A673 (cell line): Measurements from ENCODE around the gene LINC01488. TPM values are rescaled to one million over a fixed set of nuclear protein-coding genes. Genes with fewer than 3 reads are reported as not detected.

Experiments used
- BruUV-seq: library from RNA; stranded (reverse); fragments of 400-500 nt; replicated peaks from 2 replicates; lab custom pipeline; 2021; lab: Mats Ljungman, UMichigan
- CTCF ChIA-PET: fragments of 300-600 bp; sonication (Branson Sonifier 250); formaldehyde crosslinking; loops from one replicate; lab custom pipeline; 2022; ENCODE audit warnings: antibody characterized with exemption; lab: Charles Lee
- POLR2A ChIA-PET: fragments of 300-600 bp; sonication (Branson Sonifier 250); formaldehyde crosslinking; loops from one replicate; lab custom pipeline; 2022; ENCODE audit warnings: antibody characterized with exemption; ENCODE audit not compliant: low non-redundant PET; lab: Charles Lee
- DNase-seq: peaks from one replicate; pipeline ENCODE4 v3.0.0-alpha.2; 2015; ENCODE audit warnings: low spot score
- H3K27ac ChIP-seq: fragments of 200-600 bp; sonication (generic); 2 replicates; pipeline ENCODE4 v1.5.1; 2016; ENCODE audit warnings: mixed run types, low read depth, mild to moderate bottlenecking, mixed read lengths, antibody characterized with exemption, low read length; ENCODE audit not compliant: poor library complexity, severe bottlenecking
- H3K27me3 ChIP-seq: fragments of 200-600 bp; sonication (generic); replicated peaks from 2 replicates; pipeline ENCODE4 v1.6.1; 2017; ENCODE audit warnings: mixed run types, low read depth, mild to moderate bottlenecking, mixed read lengths, antibody characterized with exemption, low read length; ENCODE audit not compliant: insufficient read depth, poor library complexity
- H3K36me3 ChIP-seq: fragments of 200-600 bp; sonication (generic); 2 replicates; pipeline ENCODE4 v1.6.1; 2016; ENCODE audit warnings: mixed run types, mild to moderate bottlenecking, mixed read lengths, antibody characterized with exemption, low read length; ENCODE audit not compliant: insufficient read depth, poor library complexity, severe bottlenecking
- H3K4me1 ChIP-seq: fragments of 200-600 bp; sonication (generic); 2 replicates; pipeline ENCODE4 v1.6.1; 2017; ENCODE audit warnings: mixed run types, mild to moderate bottlenecking, mixed read lengths, antibody characterized with exemption, low read length; ENCODE audit not compliant: insufficient read depth, poor library complexity, severe bottlenecking
- H3K4me3 ChIP-seq: fragments of 200-600 bp; sonication (generic); 2 replicates; pipeline ENCODE4 v1.5.1; 2016; ENCODE audit warnings: low read depth, mixed run types, mild to moderate bottlenecking, mixed read lengths, low read length; ENCODE audit not compliant: poor library complexity, severe bottlenecking
- H3K9me3 ChIP-seq: fragments of 200-600 bp; sonication (generic); 2 replicates; pipeline ENCODE4 v1.6.1; 2016; ENCODE audit warnings: mixed run types, low read depth, mild to moderate bottlenecking, mixed read lengths, antibody characterized with exemption, low read length; ENCODE audit not compliant: poor library complexity, severe bottlenecking
- CTCF ChIP-seq: fragments of 300-800, 200-600 bp; sonication (generic); conservative IDR thresholded peaks from 2 replicates; pipeline ENCODE4 v1.5.1; 2017; ENCODE audit warnings: low read depth, mild to moderate bottlenecking, antibody characterized with exemption, low read length, moderate library complexity, mixed read lengths
- EZH2 ChIP-seq: fragments of 200-600 bp; sonication (generic); IDR thresholded peaks from 2 replicates; pipeline ENCODE4 v1.6.1; 2017; ENCODE audit warnings: borderline replicate concordance, low read depth, mild to moderate bottlenecking, mixed read lengths, antibody characterized with exemption, low read length; ENCODE audit not compliant: poor library complexity, severe bottlenecking
- intact Hi-C: fragments of 100-400 bp; cut with micrococcal nuclease; formaldehyde crosslinking; loops from one replicate; pipeline ENCODE4 v1.10.0; 2022; ENCODE audit not compliant: unreplicated experiment
- total RNA-seq: library from RNA; stranded (reverse); gene quantifications from 2 replicates; pipeline ENCODE4 v1.2.3, GENCODE V29; 2021

Gene LINC01488
- total RNA-seq, 1 experiment from 2014 or later: not detected

- no peaks in the 10 kb centered on the region for H3K9me3 ChIP-seq
- POLR2A ChIA-PET: no interaction called here
- TF ChIP-seq CTCF: no peak
- TF ChIP-seq EZH2: no peak
- H3K4me1 ChIP-seq: no peaks in the 10 kb centered on the region
- DNase-seq: no peak
- H3K27me3 ChIP-seq: no peaks in the 10 kb centered on the region
- H3K27ac ChIP-seq: no peak overlapping the region
- intact Hi-C loops: no loop called here
- no peaks in the 10 kb centered on the region for H3K36me3 ChIP-seq
- H3K4me3 ChIP-seq: no peak overlapping the region
- no TSS peak for BruUV-seq
- CTCF ChIA-PET: no interaction called here
Measured at GRCh38 chr11:69526453-69526810, 45.0 kb downstream of the LINC01488 start.

GRCh38 chr11:69529001-69529400 is 47.5 kb downstream of the LINC01488 start:
- no peaks in the 10 kb centered on the region for H3K9me3 ChIP-seq
- H3K27me3 ChIP-seq: no peaks in the 10 kb centered on the region
- ChIA-PET POLR2A (no interaction called here), CTCF (no interaction called here)
- H3K4me1 ChIP-seq: no peaks in the 10 kb centered on the region
- no peak overlapping the region for H3K4me3 ChIP-seq
- intact Hi-C loops: no loop called here
- no TSS peak for BruUV-seq
- TF ChIP-seq EZH2 (no peak), CTCF (no peak)
- H3K36me3 ChIP-seq: no peaks in the 10 kb centered on the region
- no peak overlapping the region for H3K27ac ChIP-seq
- DNase-seq: no peak

GRCh38 chr11:69530278-69531070 is 49.0 kb downstream of the LINC01488 start:
- Histone ChIP-seq H3K9me3 (no peaks in the 10 kb centered on the region), H3K27ac (no peak overlapping the region), H3K4me1 (no peaks in the 10 kb centered on the region), H3K27me3 (no peaks in the 10 kb centered on the region), H3K36me3 (no peaks in the 10 kb centered on the region), H3K4me3 (no peak overlapping the region)
- POLR2A ChIA-PET: no interaction called here
- intact Hi-C loops: no loop called here
- TF ChIP-seq EZH2 (no peak), CTCF (no peak)
- no peak for DNase-seq
- CTCF ChIA-PET: no interaction called here
- BruUV-seq: no TSS peak
